Measurements from ENCODE around the gene SMAD4.

- TF ChIP-seq CTCF (IDR thresholded peaks at IDR 0.05) (no peak), POLR2AphosphoS5 (IDR thresholded peaks at IDR 0.05) (no peak)
Measured at GRCh38 chr18:50989711-50990110, 40.3 kb upstream of the SMAD4 start.

Measured in esophagus muscularis mucosa (tissue), 3 donors.